ENCODE measurements around the gene CSRP1.
A peak's percentile ranks its signal among the peaks of the same experiment; 100 is the strongest.
"Not testable (repeated sequence)": the region's sequence is repeated elsewhere in the genome, so short reads cannot be mapped to it uniquely, and the experiment has no call there.

Gene CSRP1

GRCh38 chr1:201498621-201499020 lies 8.3 kb downstream of the CSRP1 start:
- no peak for TF ChIP-seq CTCF (IDR thresholded peaks at IDR 0.05; ENCODE audit: low read depth, low read length)
- no peak overlapping the region for H3K4me3 ChIP-seq (replicated peaks in 1 of 2; ENCODE audit: low read depth in 2 of 2, low read length in 2 of 2)
- peak in 1 of 2 donors; percentile 20 for DNase-seq (ENCODE audit: low read depth in 2 of 2)

- TF ChIP-seq CTCF (IDR thresholded peaks at IDR 0.05; ENCODE audit: low read depth, low read length), result no peak
- H3K4me3 ChIP-seq (replicated peaks in 1 of 2; ENCODE audit: low read depth in 2 of 2, low read length in 2 of 2), result no peak overlapping the region
- no peak for DNase-seq (ENCODE audit: low read depth in 2 of 2)
Observed at GRCh38 chr1:201497935-201498509, 8.9 kb downstream of the CSRP1 start.

GRCh38 chr1:201496296-201496690 lies 10.6 kb downstream of the CSRP1 start:
- TF ChIP-seq CTCF (IDR thresholded peaks at IDR 0.05; ENCODE audit: low read depth, low read length), result no peak
- no peak overlapping the region for H3K4me3 ChIP-seq (replicated peaks in 1 of 2; ENCODE audit: low read depth in 2 of 2, low read length in 2 of 2)
- no peak for DNase-seq (ENCODE audit: low read depth in 2 of 2)

GRCh38 chr1:201495551-201496295 lies 11.2 kb downstream of the CSRP1 start:
- H3K4me3 ChIP-seq (replicated peaks in 1 of 2; ENCODE audit: low read depth in 2 of 2, low read length in 2 of 2), result no peak overlapping the region
- DNase-seq (ENCODE audit: low read depth in 2 of 2), result peak; percentile 67 to 97
- TF ChIP-seq CTCF (IDR thresholded peaks at IDR 0.05; ENCODE audit: low read depth, low read length), result no peak

- H3K4me3 ChIP-seq (replicated peaks in 1 of 2; ENCODE audit: low read depth in 2 of 2, low read length in 2 of 2), result no peak overlapping the region
- DNase-seq (ENCODE audit: low read depth in 2 of 2), result peak in 1 of 2 donors; percentile 86
- no peak for TF ChIP-seq CTCF (IDR thresholded peaks at IDR 0.05; ENCODE audit: low read depth, low read length)
Observed at GRCh38 chr1:201493757-201494617, 12.9 kb downstream of the CSRP1 start.

GRCh38 chr1:201493026-201493656 lies 13.8 kb downstream of the CSRP1 start:
- DNase-seq (ENCODE audit: low read depth in 2 of 2), result peak in 1 of 2 donors; percentile 48
- not testable (repeated sequence) for H3K4me3 ChIP-seq (replicated peaks in 1 of 2; ENCODE audit: low read depth in 2 of 2, low read length in 2 of 2)
